NCI-H1048 (cell line): ENCODE measurements around the gene USP19.

Source experiments
- DNase-seq: peaks from one replicate; lab custom pipeline; 2025; lab: John Stamatoyannopoulos, UW

The USP19 gene

GRCh38 chr3:49120438-49121131 lies at the start of gene USP19:
Gene USP19, minus strand, starts transcription at chr3:49120823. Its CDS starts 1,678 bp downstream, at chr3:49119145.
- peak; percentile 76 for DNase-seq

GRCh38 chr3:49166752-49167556 lies 46.3 kb upstream of the USP19 start:
- DNase-seq: no peak

- DNase-seq: peak; percentile 22
Measured at GRCh38 chr3:49165771-49166751, 45.4 kb upstream of the USP19 start, which contains the start of gene CCDC71. Gene CCDC71, minus strand, starts transcription at chr3:49166331. Its CDS starts 2,123 bp downstream, at chr3:49164208.

- no peak for DNase-seq
Measured at GRCh38 chr3:49164983-49165720, 44.5 kb upstream of the USP19 start.

- DNase-seq: no peak
Measured at GRCh38 chr3:49163609-49164008, 43.0 kb upstream of the USP19 start.

GRCh38 chr3:49162751-49163419 lies 42.3 kb upstream of the USP19 start:
- DNase-seq: no peak

GRCh38 chr3:49161808-49162530 lies 41.3 kb upstream of the USP19 start:
- no peak for DNase-seq

GRCh38 chr3:49161197-49161596 lies 40.6 kb upstream of the USP19 start:
- DNase-seq: no peak

- no peak for DNase-seq
Measured at GRCh38 chr3:49158792-49159191, 38.2 kb upstream of the USP19 start.

GRCh38 chr3:49158103-49158709 lies 37.6 kb upstream of the USP19 start:
- DNase-seq: no peak

- no peak for DNase-seq
Measured at GRCh38 chr3:49157289-49157688, 36.7 kb upstream of the USP19 start.

- no peak for DNase-seq
Measured at GRCh38 chr3:49153349-49153912, 32.8 kb upstream of the USP19 start.

GRCh38 chr3:49151610-49152009 lies 31.0 kb upstream of the USP19 start:
- no peak for DNase-seq

GRCh38 chr3:49148159-49148558 lies 27.5 kb upstream of the USP19 start:
- no peak for DNase-seq

- DNase-seq: no peak
Measured at GRCh38 chr3:49140080-49140479, 19.5 kb upstream of the USP19 start.

GRCh38 chr3:49135499-49135898 lies 14.9 kb upstream of the USP19 start:
- DNase-seq: no peak

- no peak for DNase-seq
Measured at GRCh38 chr3:49134471-49135265, 14.0 kb upstream of the USP19 start.

- DNase-seq: peak; percentile 64
Measured at GRCh38 chr3:49133226-49133951, 12.8 kb upstream of the USP19 start.
